Stimulated activated effector memory CD8-positive, alpha-beta T cell treated with anti-CD3 and anti-CD28 coated beads, Interleukin-12 subunit alpha, Interleukin-12 subunit beta, amount 100 ng/mL, for 72 hours (primary cell): ENCODE results near the gene SYT4.

Experiments used
- ATAC-seq: fragments of 150-1000 bp; cut with Tn5 transposase; 2 replicates; pipeline ENCODE4 v1.10.0; 2021
- DNase-seq, 2 donors: peaks; one replicate each; pipeline ENCODE4 v3.0.0; 2021 to 2022; ENCODE audit warnings: low spot score in 2 of 2
- H3K27ac Mint-ChIP-seq: one replicate; pipeline ENCODE4 v1.8.0; 2022; ENCODE audit warnings: mild to moderate bottlenecking, mixed read lengths
- H3K36me3 Mint-ChIP-seq: one replicate; pipeline ENCODE4 v1.8.0; 2022; ENCODE audit warnings: mild to moderate bottlenecking, mixed read lengths
- H3K4me1 Mint-ChIP-seq: one replicate; pipeline ENCODE4 v1.8.0; 2022; ENCODE audit warnings: mixed read lengths
- H3K4me3 Mint-ChIP-seq: one replicate; pipeline ENCODE4 v1.8.0; 2022; ENCODE audit warnings: mild to moderate bottlenecking, mixed read lengths
- H3K9me3 Mint-ChIP-seq: one replicate; pipeline ENCODE4 v1.8.0; 2022; ENCODE audit warnings: mixed read lengths

SYT4 gene

GRCh38 chr18:43265465-43265864 lies 11.8 kb downstream of the SYT4 start:
- Mint-ChIP-seq H3K4me1 (no peaks in the 10 kb centered on the region), H3K36me3 (no peaks in the 10 kb centered on the region), H3K4me3 (no peak overlapping the region), H3K9me3 (peaks cover 13% of the 10 kb centered on the region), H3K27ac (no peak overlapping the region)
- DNase-seq (no peak), ATAC-seq (no peak)

GRCh38 chr18:43248610-43249249 lies 28.6 kb downstream of the SYT4 start:
- Mint-ChIP-seq H3K27ac (no peak overlapping the region), H3K4me3 (no peak overlapping the region), H3K4me1 (no peaks in the 10 kb centered on the region), H3K9me3 (peaks cover 11% of the 10 kb centered on the region), H3K36me3 (no peaks in the 10 kb centered on the region)
- ATAC-seq (no peak), DNase-seq (no peak)

GRCh38 chr18:43247944-43248343 lies 29.3 kb downstream of the SYT4 start:
- no peak overlapping the region for H3K4me3 Mint-ChIP-seq
- no peak for ATAC-seq
- no peak overlapping the region for H3K27ac Mint-ChIP-seq
- no peaks in the 10 kb centered on the region for H3K36me3 Mint-ChIP-seq
- no peaks in the 10 kb centered on the region for H3K4me1 Mint-ChIP-seq
- peaks cover 11% of the 10 kb centered on the region for H3K9me3 Mint-ChIP-seq
- DNase-seq: no peak

- peaks cover 15% of the 10 kb centered on the region for H3K9me3 Mint-ChIP-seq
- no peak overlapping the region for H3K27ac Mint-ChIP-seq
- H3K4me3 Mint-ChIP-seq: no peak overlapping the region
- H3K4me1 Mint-ChIP-seq: no peaks in the 10 kb centered on the region
- ATAC-seq (no peak), DNase-seq (no peak)
- no peaks in the 10 kb centered on the region for H3K36me3 Mint-ChIP-seq
Observed at GRCh38 chr18:43238429-43238828, 38.9 kb downstream of the SYT4 start.

GRCh38 chr18:43236921-43237320 lies 40.4 kb downstream of the SYT4 start:
- H3K4me1 Mint-ChIP-seq: no peaks in the 10 kb centered on the region
- peaks cover 11% of the 10 kb centered on the region for H3K9me3 Mint-ChIP-seq
- H3K27ac Mint-ChIP-seq: no peak overlapping the region
- no peak for DNase-seq
- no peaks in the 10 kb centered on the region for H3K36me3 Mint-ChIP-seq
- no peak overlapping the region for H3K4me3 Mint-ChIP-seq
- peak; percentile 34 for ATAC-seq

- Mint-ChIP-seq H3K4me1 (no peaks in the 10 kb centered on the region), H3K36me3 (no peaks in the 10 kb centered on the region), H3K4me3 (no peak overlapping the region), H3K9me3 (peaks cover 11% of the 10 kb centered on the region), H3K27ac (no peak overlapping the region)
- ATAC-seq (no peak), DNase-seq (no peak)
Observed at GRCh38 chr18:43234889-43235288, 42.4 kb downstream of the SYT4 start.

- Mint-ChIP-seq H3K27ac (no peak overlapping the region), H3K9me3 (peaks cover 15% of the 10 kb centered on the region), H3K4me1 (no peaks in the 10 kb centered on the region), H3K4me3 (no peak overlapping the region), H3K36me3 (no peaks in the 10 kb centered on the region)
- ATAC-seq (no peak), DNase-seq (no peak)
Observed at GRCh38 chr18:43222501-43222900, 54.8 kb downstream of the SYT4 start.

- Mint-ChIP-seq H3K4me1 (no peaks in the 10 kb centered on the region), H3K9me3 (peaks cover 19% of the 10 kb centered on the region), H3K4me3 (no peak overlapping the region), H3K27ac (no peak overlapping the region), H3K36me3 (no peaks in the 10 kb centered on the region)
- ATAC-seq (no peak), DNase-seq (no peak)
Observed at GRCh38 chr18:43220691-43221090, 56.6 kb downstream of the SYT4 start.
